Stomach (tissue), 9 donors: Measurements from ENCODE around the gene IGFBP4. TPM values are rescaled to one million over a fixed set of nuclear protein-coding genes. Genes with fewer than 3 reads are reported as not detected.
"Not testable (repeated sequence)": the region's sequence is repeated elsewhere in the genome, so short reads cannot be mapped to it uniquely, and the experiment has no call there.

Experiments
- DNase-seq, 2 donors: peaks; one replicate each; pipeline versions ENCODE4 v3.0.0 to v3.0.0-alpha.2; 2013 to 2019
- H3K27ac ChIP-seq, 5 donors: fragments of 200-600 bp in 4 of 5; sonication (generic) in 4 of 5; one replicate each; pipeline ENCODE4 v1.5.1; 2013 to 2019; ENCODE audit warnings: mild to moderate bottlenecking in 1 of 5, moderate library complexity in 1 of 5
- H3K27me3 ChIP-seq, 3 donors: fragments of 200-600 bp; sonication (generic); one replicate each; pipeline ENCODE4 v1.5.1; 2017 to 2019; ENCODE audit warnings: mixed run types in 1 of 3
- H3K36me3 ChIP-seq, 4 donors: fragments of 200-600 bp; sonication (generic); 1 replicate in 3 of 4; 2 replicates in 1 of 4; pipeline ENCODE4 v1.5.1; 2016 to 2019
- H3K4me1 ChIP-seq, 4 donors: fragments of 200-600 bp; sonication (generic); one replicate each; pipeline ENCODE4 v1.5.1; 2016 to 2019
- H3K4me3 ChIP-seq, 4 donors: fragments of 200-600 bp; sonication (generic) in 3 of 4; one replicate each; pipeline ENCODE4 v1.5.1; 2016 to 2019; ENCODE audit warnings: mild to moderate bottlenecking in 1 of 4
- H3K9me3 ChIP-seq, 4 donors: fragments of 200-600 bp; sonication (generic); one replicate each; pipeline ENCODE4 v1.5.1; 2016 to 2019
- EP300 ChIP-seq: sonication (generic); formaldehyde crosslinking; IDR thresholded peaks from one replicate; pipeline ENCODE4 v1.6.1; 2017; ENCODE audit warnings: antibody characterized with exemption
- POLR2A ChIP-seq, 4 donors: fragments of 450-650 bp; IDR thresholded peaks; one replicate each; pipeline ENCODE4 v1.6.1; 2016; ENCODE audit warnings: antibody characterized with exemption in 4 of 4, control low read depth in 2 of 4, mild to moderate bottlenecking in 1 of 4, moderate library complexity in 1 of 4
- POLR2AphosphoS5 ChIP-seq, 3 donors: sonication (generic); formaldehyde crosslinking; IDR thresholded peaks; one replicate each; pipeline ENCODE4 v1.6.1; 2016; ENCODE audit warnings: antibody characterized with exemption in 3 of 3
- WGBS, 5 donors: extraction: QIAGEN DNeasy Blood & Tissue Kit in 3 of 5; methylation state at CpG; one replicate each; pipeline versions ENCODE4 v1.1.5 to v1.1.7; 2013 to 2018; 5-methylcytosine and 5-hydroxymethylcytosine counted together
- intact Hi-C: fragments of 100-400 bp; cut with DNase I; formaldehyde crosslinking; loops from one replicate; pipeline ENCODE4 v1.15.1; 2023; ENCODE audit warnings: low total_unique reads
- polyA plus RNA-seq, 3 donors: library from polyadenylated mRNA; stranded (reverse); fragments of 200-250 nt; gene quantifications; one replicate each; pipeline ENCODE4 v1.2.3, GENCODE V29; 2013
- total RNA-seq, 5 donors: library from RNA; depleted of rRNA; stranded (reverse); fragments of >200 nt; gene quantifications; one replicate each; pipeline versions ENCODE4 v1.1.0 to v1.2.3, GENCODE V29; 2014 to 2016
- TF ChIP-seq, protein P1 (sequence below), 7 experiments: fragments of 450-650 bp in 4 of 7; fragments of 200-600 bp in 3 of 7; sonication (generic) in 3 of 7; IDR thresholded peaks; one replicate each; pipeline ENCODE4 v1.5.1; 2016 to 2019; ENCODE audit warnings: antibody characterized with exemption in 7 of 7, control low read depth in 2 of 7, mild to moderate bottlenecking in 1 of 7
- donor health status: healthy with polysubstance abuse.
- donor health status: Bipolar disorder and iron deficiency.
- donor health status: healthy.

Gene IGFBP4
- total and polyA plus RNA-seq, 8 donors = 71.2 to 658 (median 157) TPM

DNA sequence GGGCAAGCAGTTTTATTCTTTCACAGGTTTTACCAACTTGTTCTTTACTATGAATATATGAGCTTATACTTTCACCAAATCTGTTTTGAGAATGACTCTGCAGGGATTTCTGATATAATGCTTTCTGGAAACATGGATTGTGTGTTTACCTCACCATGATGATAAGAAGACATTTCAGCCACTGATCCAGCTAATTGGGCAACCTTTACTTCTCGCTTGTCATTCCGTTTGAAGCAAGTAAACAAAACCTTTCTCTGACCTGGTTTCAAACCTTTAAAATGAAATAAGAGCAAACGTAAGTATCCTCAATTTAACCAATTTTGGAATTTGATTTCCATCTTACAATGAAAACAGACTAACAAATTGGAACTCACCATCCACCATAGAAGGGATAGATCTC is 39.2 kb upstream of the IGFBP4 start:
- WGBS, 5 donors = 33 to 64% (median 54%) methylated on average over 3 of the region's 3 CpGs
- no peak overlapping the region for H3K27ac ChIP-seq
- intact Hi-C loops = no loop called here
- H3K4me3 ChIP-seq = no peak overlapping the region
- H3K4me1 ChIP-seq = peaks cover 0 to under 1% (median 0%) of the 10 kb centered on the region in 4 donors
- H3K36me3 ChIP-seq = peaks cover 0 to 5% (median 0%) of the 10 kb centered on the region in 4 donors
- TF ChIP-seq, protein P1, sequence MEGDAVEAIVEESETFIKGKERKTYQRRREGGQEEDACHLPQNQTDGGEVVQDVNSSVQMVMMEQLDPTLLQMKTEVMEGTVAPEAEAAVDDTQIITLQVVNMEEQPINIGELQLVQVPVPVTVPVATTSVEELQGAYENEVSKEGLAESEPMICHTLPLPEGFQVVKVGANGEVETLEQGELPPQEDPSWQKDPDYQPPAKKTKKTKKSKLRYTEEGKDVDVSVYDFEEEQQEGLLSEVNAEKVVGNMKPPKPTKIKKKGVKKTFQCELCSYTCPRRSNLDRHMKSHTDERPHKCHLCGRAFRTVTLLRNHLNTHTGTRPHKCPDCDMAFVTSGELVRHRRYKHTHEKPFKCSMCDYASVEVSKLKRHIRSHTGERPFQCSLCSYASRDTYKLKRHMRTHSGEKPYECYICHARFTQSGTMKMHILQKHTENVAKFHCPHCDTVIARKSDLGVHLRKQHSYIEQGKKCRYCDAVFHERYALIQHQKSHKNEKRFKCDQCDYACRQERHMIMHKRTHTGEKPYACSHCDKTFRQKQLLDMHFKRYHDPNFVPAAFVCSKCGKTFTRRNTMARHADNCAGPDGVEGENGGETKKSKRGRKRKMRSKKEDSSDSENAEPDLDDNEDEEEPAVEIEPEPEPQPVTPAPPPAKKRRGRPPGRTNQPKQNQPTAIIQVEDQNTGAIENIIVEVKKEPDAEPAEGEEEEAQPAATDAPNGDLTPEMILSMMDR (IDR thresholded peaks at IDR 0.05) = no peak
- no peak for TF ChIP-seq POLR2AphosphoS5 (IDR thresholded peaks at IDR 0.05)
- TF ChIP-seq EP300 = no peak
- no peak for TF ChIP-seq POLR2A (IDR thresholded peaks at IDR 0.05)
- H3K9me3 ChIP-seq = no peaks in the 10 kb centered on the region
- DNase-seq = no peak
- H3K27me3 ChIP-seq = no peaks in the 10 kb centered on the region

DNA sequence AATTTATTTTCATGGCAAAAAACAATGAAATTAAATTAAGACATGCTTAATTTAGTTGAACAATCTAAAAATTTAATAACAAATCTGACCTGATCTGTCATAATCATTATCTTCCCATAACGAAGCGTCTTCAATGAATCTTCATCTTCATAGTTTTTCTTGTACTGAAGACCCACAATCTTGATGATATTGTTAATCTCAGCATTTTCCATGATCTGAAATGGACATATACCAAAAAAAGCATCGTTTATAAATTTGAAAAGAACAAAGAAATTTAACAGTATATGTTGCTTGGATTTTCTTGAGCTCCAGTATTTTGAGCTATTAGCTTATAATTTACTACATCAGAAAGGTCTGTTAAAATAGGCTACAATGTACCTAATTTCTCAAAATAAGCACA is 35.8 kb upstream of the IGFBP4 start:
- Histone ChIP-seq H3K36me3 (peaks cover 0 to 5% (median 0%) of the 10 kb centered on the region in 4 donors), H3K27ac (no peak overlapping the region), H3K27me3 (no peaks in the 10 kb centered on the region), H3K4me3 (no peak overlapping the region), H3K9me3 (no peaks in the 10 kb centered on the region), H3K4me1 (no peaks in the 10 kb centered on the region)
- TF ChIP-seq EP300 = no peak
- no peak for TF ChIP-seq POLR2AphosphoS5 (IDR thresholded peaks at IDR 0.05)
- TF ChIP-seq, protein P1 (IDR thresholded peaks at IDR 0.05) = no peak
- no peak for TF ChIP-seq POLR2A (IDR thresholded peaks at IDR 0.05)
- DNase-seq = no peak
- WGBS, 5 donors = 88 to 98% (median 97%) methylated on average over 3 of the region's 3 CpGs
- intact Hi-C loops = no loop called here

DNA sequence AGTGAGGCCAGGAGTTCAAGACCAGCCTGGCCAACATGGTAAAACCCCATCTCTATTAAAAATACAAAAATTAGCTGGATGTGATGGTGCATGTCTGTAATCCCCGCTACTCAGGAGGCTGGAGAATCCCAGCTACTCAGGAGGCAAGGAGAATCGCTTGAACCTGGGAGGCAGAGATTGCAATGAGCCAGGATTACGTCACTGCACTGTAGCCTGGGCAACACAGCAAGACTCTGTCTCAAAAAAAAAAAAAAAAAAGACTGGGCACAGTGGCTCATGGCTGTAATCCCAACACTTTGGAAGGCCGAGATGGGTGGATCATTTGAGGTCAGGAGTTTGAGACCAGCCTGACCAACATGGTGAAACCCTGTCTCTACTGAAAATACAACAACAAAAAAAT is 33.7 kb upstream of the IGFBP4 start:
- DNase-seq, H3K4me3 ChIP-seq, H3K27me3 ChIP-seq, H3K27ac ChIP-seq, intact Hi-C loops, H3K36me3 ChIP-seq, H3K9me3 ChIP-seq, H3K4me1 ChIP-seq: not testable (repeated sequence)
- WGBS, 5 donors = 92 to 98% (median 96%) methylated on average over 4 of the region's 4 CpGs

DNA sequence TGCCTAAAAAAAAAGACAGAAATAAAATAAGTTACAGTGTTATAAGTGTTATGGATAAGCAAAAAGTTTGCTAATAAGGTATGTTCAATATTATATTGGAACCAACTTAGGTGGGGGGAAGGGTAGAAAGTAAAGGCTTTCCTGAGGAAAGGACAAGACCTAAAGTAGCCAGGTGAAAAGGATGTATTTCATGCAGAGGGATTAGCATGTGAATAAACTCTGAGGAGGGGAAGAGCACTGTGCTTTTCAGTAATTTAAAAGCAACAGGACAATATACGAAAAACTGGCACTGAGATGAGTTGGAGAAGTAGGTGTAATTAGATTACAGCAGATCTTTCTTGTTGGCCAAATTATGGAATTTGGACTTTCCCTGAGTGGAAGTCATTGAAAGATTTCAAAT is 33.2 kb upstream of the IGFBP4 start:
- no peak for DNase-seq
- TF ChIP-seq, protein P1 (IDR thresholded peaks at IDR 0.05) = no peak
- no peak for TF ChIP-seq EP300
- TF ChIP-seq POLR2A (IDR thresholded peaks at IDR 0.05) = no peak
- TF ChIP-seq POLR2AphosphoS5 (IDR thresholded peaks at IDR 0.05) = no peak
- Histone ChIP-seq H3K36me3 (peaks cover 0 to 5% (median 0%) of the 10 kb centered on the region in 4 donors), H3K4me1 (peaks cover 0 to 3% (median under 1%) of the 10 kb centered on the region in 4 donors), H3K27me3 (no peaks in the 10 kb centered on the region), H3K27ac (no peak overlapping the region), H3K4me3 (no peak overlapping the region), H3K9me3 (no peaks in the 10 kb centered on the region)
- intact Hi-C loops = loop anchor here (10.0 kb wide), 1 partner anchor 115 kb away; no protein-coding TSS in a partner anchor
- WGBS, 5 donors = 86 to 95% (median 92%) methylated on average over 1 of the region's 1 CpG

DNA sequence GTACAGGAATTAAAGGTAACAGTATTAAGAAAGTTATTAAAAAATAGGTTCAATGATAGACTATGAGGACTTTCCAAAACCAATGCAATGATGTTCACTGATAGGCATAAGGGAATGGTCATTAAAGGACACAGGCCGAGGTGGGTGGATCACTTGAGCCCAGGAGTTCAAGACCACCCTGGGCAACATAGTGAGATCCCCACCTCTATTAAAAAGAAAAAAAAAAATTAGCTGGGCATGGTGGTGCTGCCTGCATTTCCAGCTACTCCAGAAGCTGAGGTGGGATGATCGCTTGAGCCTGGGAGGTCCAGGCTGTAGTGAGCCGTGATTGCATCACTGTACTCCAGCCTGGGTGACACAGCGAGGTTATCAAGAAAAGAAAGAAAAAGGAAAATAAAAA is 31.4 kb upstream of the IGFBP4 start:
- TF ChIP-seq, protein P1 (IDR thresholded peaks at IDR 0.05) = no peak
- no peak for TF ChIP-seq EP300
- no peak for TF ChIP-seq POLR2A (IDR thresholded peaks at IDR 0.05)
- no peak for TF ChIP-seq POLR2AphosphoS5 (IDR thresholded peaks at IDR 0.05)
- Histone ChIP-seq H3K4me1 (peaks cover 0 to 20% (median 4%) of the 10 kb centered on the region in 4 donors), H3K36me3 (peaks cover 0 to under 1% (median 0%) of the 10 kb centered on the region in 4 donors), H3K9me3 (no peaks in the 10 kb centered on the region), H3K27ac (no peak overlapping the region), H3K4me3 (no peak overlapping the region), H3K27me3 (no peaks in the 10 kb centered on the region)
- intact Hi-C loops = loop anchor here (10.0 kb wide), 1 partner anchor 117 kb away; no protein-coding TSS in a partner anchor
- 94 to 97% (median 96%) methylated on average over 4 of the region's 4 CpGs for WGBS, 5 donors
- DNase-seq = no peak
